ENCODE results near the gene RTEL1. TPM values are rescaled to one million over a fixed set of nuclear protein-coding genes. Genes with fewer than 3 reads are reported as not detected.

Gene RTEL1
- total and polyA plus RNA-seq, 2 donors (not counting 1 experiment from before 2014, with no cell fraction given) = 4.7 to 12.4 TPM

DNA sequence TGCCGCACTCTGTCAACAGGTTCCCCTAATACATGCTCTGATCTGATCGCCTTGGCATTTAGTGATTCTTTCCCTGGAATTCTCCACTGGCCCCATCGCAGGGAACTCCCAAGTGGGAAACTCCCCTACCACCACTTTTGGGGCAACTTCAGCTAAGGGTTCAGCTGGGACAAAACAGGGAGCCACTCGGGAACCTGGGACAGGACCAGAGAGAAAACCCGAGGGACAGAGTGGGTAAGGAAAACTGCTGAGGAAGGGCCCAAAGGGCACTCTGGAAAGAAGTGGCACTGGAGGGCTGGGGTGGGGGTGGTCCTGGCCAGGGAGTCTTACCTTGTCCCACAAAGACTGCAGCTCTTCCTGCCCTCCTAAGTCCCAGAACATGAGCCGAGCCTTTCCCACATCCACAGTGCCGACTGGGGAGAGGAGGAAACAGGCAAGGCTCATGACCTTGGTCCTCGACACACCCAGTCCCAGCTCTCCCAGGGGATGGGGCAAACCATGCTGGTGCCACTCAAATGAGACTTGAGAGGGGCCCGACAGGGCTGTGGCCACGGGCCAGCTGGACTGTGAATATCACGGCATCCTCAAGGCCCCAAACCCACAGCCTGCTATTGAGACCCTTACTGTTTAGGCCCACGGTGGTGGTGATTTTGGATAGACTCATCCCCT, 48.0 kb downstream of the RTEL1 start:
- Histone ChIP-seq H2AFZ (ENCODE audit: low read length) (no peak overlapping the region), H3K4me3 (replicated peaks in 1 of 4; ENCODE audit: control extremely low read depth in 1 of 4, insufficient read depth in 1 of 4, low read depth in 3 of 4, low read length in 4 of 4) (peak overlapping the region; percentile 62 to 89 (median 74)), H3K79me2 (ENCODE audit: control insufficient read depth, insufficient read depth, low read length) (peaks cover 53% of the 10 kb centered on the region), H4K20me1 (ENCODE audit: control insufficient read depth, extremely low read depth, insufficient read depth, low read length) (no peaks in the 10 kb centered on the region), H3K27ac (ENCODE audit: insufficient read depth, low read length) (peak overlapping the region; percentile 80), H3K27me3 (ENCODE audit: control insufficient read depth, insufficient read depth, low read length) (no peaks in the 10 kb centered on the region), H3K4me1 (ENCODE audit: control insufficient read depth, extremely low read depth, insufficient read depth, low read length) (peaks cover 9% of the 10 kb centered on the region), H3K36me3 (ENCODE audit: control insufficient read depth, insufficient read depth, low read length) (peaks cover 33% of the 10 kb centered on the region), H3K4me2 (ENCODE audit: extremely low read depth, insufficient read depth, low read length) (peak overlapping the region; percentile 99), H3K9ac (ENCODE audit: insufficient read depth, low read length) (peak overlapping the region; percentile 91), H3K9me3 (ENCODE audit: control insufficient read depth, insufficient read depth, low read depth, low read length) (no peaks in the 10 kb centered on the region)
- TF ChIP-seq EZH2 (IDR thresholded peaks at IDR 0.05; ENCODE audit: low read length, missing control alignments) (no peak), CTCF (conservative IDR thresholded peaks at IDR 0.05 in 1 of 2, IDR thresholded peaks at IDR 0.05 in 1 of 2; ENCODE audit: low read depth in 1 of 2, low read length in 2 of 2) (no peak)
- no peak for DNase-seq (ENCODE audit: low read depth in 2 of 2)

GRCh38 chr20:63706852-63707557, 48.9 kb downstream of the RTEL1 start:
- Histone ChIP-seq H3K4me3 (replicated peaks in 1 of 4; ENCODE audit: control extremely low read depth in 1 of 4, insufficient read depth in 1 of 4, low read depth in 3 of 4, low read length in 4 of 4) (peak overlapping the region; percentile 62 to 89 (median 74)), H4K20me1 (ENCODE audit: control insufficient read depth, extremely low read depth, insufficient read depth, low read length) (no peaks in the 10 kb centered on the region), H3K27ac (ENCODE audit: insufficient read depth, low read length) (peak overlapping the region; percentile 80), H3K27me3 (ENCODE audit: control insufficient read depth, insufficient read depth, low read length) (no peaks in the 10 kb centered on the region), H3K4me2 (ENCODE audit: extremely low read depth, insufficient read depth, low read length) (peak overlapping the region; percentile 99), H2AFZ (ENCODE audit: low read length) (peak overlapping the region; percentile 9), H3K79me2 (ENCODE audit: control insufficient read depth, insufficient read depth, low read length) (peaks cover 57% of the 10 kb centered on the region), H3K9me3 (ENCODE audit: control insufficient read depth, insufficient read depth, low read depth, low read length) (no peaks in the 10 kb centered on the region), H3K36me3 (ENCODE audit: control insufficient read depth, insufficient read depth, low read length) (peaks cover 36% of the 10 kb centered on the region), H3K9ac (ENCODE audit: insufficient read depth, low read length) (peak overlapping the region; percentile 91), H3K4me1 (ENCODE audit: control insufficient read depth, extremely low read depth, insufficient read depth, low read length) (peaks cover 9% of the 10 kb centered on the region)
- DNase-seq (ENCODE audit: low read depth in 2 of 2) = peak in 1 of 2 donors; percentile 31
- no peak for TF ChIP-seq EZH2 (IDR thresholded peaks at IDR 0.05; ENCODE audit: low read length, missing control alignments)
- peak; percentile 16 to 25 for TF ChIP-seq CTCF (conservative IDR thresholded peaks at IDR 0.05 in 1 of 2, IDR thresholded peaks at IDR 0.05 in 1 of 2; ENCODE audit: low read depth in 1 of 2, low read length in 2 of 2)

DNA sequence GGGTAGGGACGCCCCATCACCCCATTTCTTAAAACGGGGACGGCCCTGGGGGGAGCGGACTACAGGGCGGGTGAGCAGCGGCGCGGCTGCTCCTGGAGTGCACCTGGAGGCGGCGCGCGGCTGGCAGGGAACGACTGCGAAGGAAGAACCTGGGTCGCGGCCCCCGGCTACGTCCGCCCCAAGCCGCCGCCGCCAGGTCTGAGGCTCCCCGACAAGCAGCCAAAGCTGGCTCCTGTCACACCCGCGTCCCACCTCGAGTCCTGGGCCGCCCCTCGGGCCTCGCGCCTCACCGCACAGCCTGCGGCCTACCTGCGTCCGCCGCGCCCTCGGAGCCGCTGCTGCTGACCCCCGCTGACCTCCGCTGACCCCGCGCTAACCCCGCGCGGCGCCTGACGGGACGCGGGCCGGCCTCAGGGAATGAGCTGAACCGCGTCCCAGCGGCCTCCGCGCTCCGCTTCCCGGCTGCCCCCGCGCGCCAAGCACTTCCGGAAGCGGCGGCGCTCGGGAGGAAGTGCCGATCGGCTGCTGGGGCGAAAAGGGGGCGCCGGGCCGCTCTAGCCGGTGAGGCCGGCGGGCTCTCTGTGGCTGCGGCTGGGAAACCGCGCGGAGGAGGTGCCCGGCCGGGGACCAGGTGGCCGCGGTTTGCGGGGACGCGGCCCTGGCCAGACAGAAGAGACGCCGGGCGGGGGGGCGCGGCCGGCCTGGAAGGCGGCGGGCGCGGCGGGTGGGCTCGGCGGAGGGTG, 49.6 kb downstream of the RTEL1 start, which contains the start of the genes ARFRP1 and ZGPAT:
ARFRP1 (minus strand) TSS at position 419 of the 743 bp plus-strand sequence. CDS start 885 bp downstream, outside the sequence.
ZGPAT (plus strand) TSS at position 482 of the 743 bp plus-strand sequence. CDS start 542 bp downstream, outside the sequence.
- H3K36me3 ChIP-seq (ENCODE audit: control insufficient read depth, insufficient read depth, low read length) = peaks cover 37% of the 10 kb centered on the region
- no peaks in the 10 kb centered on the region for H4K20me1 ChIP-seq (ENCODE audit: control insufficient read depth, extremely low read depth, insufficient read depth, low read length)
- no peaks in the 10 kb centered on the region for H3K9me3 ChIP-seq (ENCODE audit: control insufficient read depth, insufficient read depth, low read depth, low read length)
- peak within 1 kb of the TSS; percentile 91 for H3K9ac ChIP-seq (ENCODE audit: insufficient read depth, low read length)
- H2AFZ ChIP-seq (ENCODE audit: low read length) = peak within 1 kb of the TSS; percentile 9
- H3K79me2 ChIP-seq (ENCODE audit: control insufficient read depth, insufficient read depth, low read length) = peaks cover 61% of the 10 kb centered on the region
- H3K4me1 ChIP-seq (ENCODE audit: control insufficient read depth, extremely low read depth, insufficient read depth, low read length) = peaks cover 9% of the 10 kb centered on the region
- TF ChIP-seq EZH2 (IDR thresholded peaks at IDR 0.05; ENCODE audit: low read length, missing control alignments) (no peak), CTCF (conservative IDR thresholded peaks at IDR 0.05 in 1 of 2, IDR thresholded peaks at IDR 0.05 in 1 of 2; ENCODE audit: low read depth in 1 of 2, low read length in 2 of 2) (no peak)
- DNase-seq (ENCODE audit: low read depth in 2 of 2) = peak; percentile 77 to 79
- H3K27ac ChIP-seq (ENCODE audit: insufficient read depth, low read length) = peak within 1 kb of the TSS; percentile 80
- H3K4me3 ChIP-seq (replicated peaks in 1 of 4; ENCODE audit: control extremely low read depth in 1 of 4, insufficient read depth in 1 of 4, low read depth in 3 of 4, low read length in 4 of 4) = peak within 1 kb of the TSS; percentile 64 to 89 (median 74)
- no peaks in the 10 kb centered on the region for H3K27me3 ChIP-seq (ENCODE audit: control insufficient read depth, insufficient read depth, low read length)
- peak within 1 kb of the TSS; percentile 99 for H3K4me2 ChIP-seq (ENCODE audit: extremely low read depth, insufficient read depth, low read length)

Data from fibroblast of lung (primary cell).